Measurements from ENCODE around the gene TNFAIP8L2.

- TF ChIP-seq RAD21 (conservative IDR thresholded peaks at IDR 0.05) = no peak
- no peak for TF ChIP-seq EP300 (conservative IDR thresholded peaks at IDR 0.05; ENCODE audit: poor library complexity, severe bottlenecking)
- TF ChIP-seq CTCF (IDR thresholded peaks at IDR 0.05; ENCODE audit: poor library complexity, severe bottlenecking) = no peak
- no peak for TF ChIP-seq MXI1 (conservative IDR thresholded peaks at IDR 0.05; ENCODE audit: poor library complexity, severe bottlenecking)
- no peak for TF ChIP-seq POLR2AphosphoS5 (IDR thresholded peaks at IDR 0.05)
- TF ChIP-seq REST (IDR thresholded peaks at IDR 0.05; ENCODE audit: borderline replicate concordance) = no peak
These were observed 36.9 kb downstream of the TNFAIP8L2 start for GRCh38 chr1:151193304-151193703.

Data from neural cell (in vitro differentiated cells).